ENCODE measurements around the gene INSIG1. TPM values are rescaled to one million over a fixed set of nuclear protein-coding genes. Genes with fewer than 3 reads are reported as not detected.

INSIG1 gene
- total RNA-seq, 1 donor from 2014 or later, result 81.5 TPM

- Mint-ChIP-seq H3K27me3 (ENCODE audit: low read depth) (peaks cover 64% of the 10 kb centered on the region), H3K36me3 (ENCODE audit: low read depth) (no peaks in the 10 kb centered on the region), H3K4me3 (no peak overlapping the region), H3K27ac (ENCODE audit: unreplicated experiment) (no peak overlapping the region), H3K9me3 (no peaks in the 10 kb centered on the region), H3K4me1 (peaks cover 11% of the 10 kb centered on the region)
- no peak for TF ChIP-seq CTCF (conservative IDR thresholded peaks at IDR 0.05)
- no peak for DNase-seq (ENCODE audit: low read depth, low spot score)
Observed at GRCh38 chr7:155358066-155358947, 60.6 kb downstream of the INSIG1 start.

- H3K4me3 Mint-ChIP-seq, result no peak overlapping the region
- H3K36me3 Mint-ChIP-seq (ENCODE audit: low read depth), result no peaks in the 10 kb centered on the region
- peaks cover 11% of the 10 kb centered on the region for H3K4me1 Mint-ChIP-seq
- no peak overlapping the region for H3K27ac Mint-ChIP-seq (ENCODE audit: unreplicated experiment)
- H3K9me3 Mint-ChIP-seq, result no peaks in the 10 kb centered on the region
- no peak for TF ChIP-seq CTCF (conservative IDR thresholded peaks at IDR 0.05)
- DNase-seq (ENCODE audit: low read depth, low spot score), result no peak
- peaks cover 72% of the 10 kb centered on the region for H3K27me3 Mint-ChIP-seq (ENCODE audit: low read depth)
Observed at GRCh38 chr7:155358948-155359712, 61.5 kb downstream of the INSIG1 start.

Other genes starting within 250 kb of the INSIG1 start
- gene HTR5A, start 227.6 kb upstream of the INSIG1 start, total RNA-seq, result not detected in 2 replicates
- gene EN2, start 160.3 kb downstream of the INSIG1 start, total RNA-seq, result 7.2 and 8.2 TPM in 2 replicates
- gene CNPY1, start 248.7 kb downstream of the INSIG1 start, total RNA-seq, result 1.5 and 2.4 TPM in 2 replicates

Measured in neural crest cell (in vitro differentiated cells).